ENCODE measurements around the gene SIRT2. TPM values are rescaled to one million over a fixed set of nuclear protein-coding genes. Genes with fewer than 3 reads are reported as not detected.

SIRT2 gene
- total RNA-seq, 3 donors from 2014 or later: 23.5 to 29.8 (median 27.3) TPM

DNA sequence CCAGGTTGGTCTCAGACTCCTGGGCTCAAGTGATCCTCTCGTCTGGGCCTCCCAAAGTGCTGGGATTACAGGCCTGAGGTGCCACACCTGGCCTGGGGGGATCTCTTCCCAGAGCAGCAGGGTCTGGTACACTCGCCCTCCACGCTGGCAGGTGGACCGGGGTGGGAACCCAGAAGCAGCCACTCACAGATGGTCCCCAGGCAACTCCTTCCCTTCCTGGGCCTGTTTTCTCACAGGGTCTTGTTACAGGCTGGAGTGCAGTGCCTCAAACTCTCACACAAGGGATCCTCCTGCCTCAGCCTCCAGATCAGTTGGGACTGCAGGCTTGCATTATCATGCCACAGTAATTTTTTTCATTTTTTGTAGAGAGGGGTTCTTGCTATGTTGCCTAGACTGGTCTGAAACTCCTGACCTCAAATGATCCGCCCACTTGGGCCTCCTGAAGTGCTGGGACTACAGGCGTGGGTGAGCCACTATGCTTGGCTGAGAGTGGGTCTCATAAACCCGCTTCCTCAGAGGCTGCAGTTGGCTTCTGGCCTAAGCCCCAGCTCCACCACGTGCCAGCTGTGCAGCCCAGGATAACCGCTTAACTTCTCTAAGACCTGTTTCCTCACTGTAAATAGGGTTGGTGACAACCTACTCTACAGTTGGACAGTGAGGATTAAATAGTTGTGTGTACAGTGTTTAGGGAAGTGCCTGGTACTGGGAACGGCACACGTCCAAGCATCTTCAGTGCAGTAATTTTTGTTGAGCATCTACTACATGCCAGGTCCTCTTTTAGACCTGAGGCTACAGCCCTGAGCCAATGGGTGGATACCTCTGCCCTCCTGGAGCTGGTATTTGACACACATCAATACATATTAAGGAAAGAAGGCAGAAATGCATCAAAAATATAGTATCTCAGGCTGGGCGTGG is 13.4 kb upstream of the SIRT2 start:
- DNase-seq: no peak
- peaks cover 11% of the 10 kb centered on the region for H3K36me3 Mint-ChIP-seq (ENCODE audit: insufficient read depth)
- H3K9me3 Mint-ChIP-seq: no peaks in the 10 kb centered on the region
- peaks cover 11% of the 10 kb centered on the region for H3K4me1 Mint-ChIP-seq (ENCODE audit: low read depth)
- H3K27me3 Mint-ChIP-seq (ENCODE audit: low read depth): no peaks in the 10 kb centered on the region
- no peak overlapping the region for H3K4me3 Mint-ChIP-seq
- ATAC-seq: no peak

DNA sequence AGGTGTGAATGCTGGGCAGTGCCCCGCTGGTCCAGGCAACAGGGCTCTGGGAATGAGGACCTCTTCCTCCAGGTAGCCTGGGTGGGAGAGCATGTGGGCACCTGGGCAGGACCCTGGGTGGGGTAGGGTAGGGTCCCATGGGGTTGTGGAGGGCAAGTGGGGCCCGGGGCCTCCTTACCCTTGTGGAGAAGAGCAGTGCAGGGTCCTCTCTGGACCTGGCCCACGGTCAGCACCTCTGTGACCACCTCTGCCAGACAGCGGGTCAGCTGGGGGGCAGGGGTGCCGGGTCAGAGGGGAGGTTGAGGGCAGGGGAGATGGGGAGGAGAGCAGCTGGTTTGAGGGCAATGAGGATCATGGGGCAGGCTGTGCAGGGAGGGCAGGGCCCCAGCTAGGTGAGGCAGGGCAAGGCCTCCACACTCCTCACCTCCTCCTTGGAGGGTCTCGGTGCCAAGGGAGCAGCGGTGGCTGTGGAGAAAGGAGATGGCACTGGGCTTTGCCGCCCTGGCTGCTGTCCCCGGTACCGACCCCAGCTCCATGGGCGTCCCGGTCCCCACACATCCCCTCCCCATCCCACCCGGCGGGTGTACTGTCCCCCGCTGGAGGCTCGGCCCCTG is 12.1 kb upstream of the SIRT2 start:
- H3K27me3 Mint-ChIP-seq (ENCODE audit: low read depth): no peaks in the 10 kb centered on the region
- DNase-seq: no peak
- H3K4me1 Mint-ChIP-seq (ENCODE audit: low read depth): peaks cover 11% of the 10 kb centered on the region
- ATAC-seq: peak in 1 of 2 donors; percentile 3
- H3K9me3 Mint-ChIP-seq: no peaks in the 10 kb centered on the region
- H3K4me3 Mint-ChIP-seq: no peak overlapping the region
- peaks cover 20% of the 10 kb centered on the region for H3K36me3 Mint-ChIP-seq (ENCODE audit: insufficient read depth)

DNA sequence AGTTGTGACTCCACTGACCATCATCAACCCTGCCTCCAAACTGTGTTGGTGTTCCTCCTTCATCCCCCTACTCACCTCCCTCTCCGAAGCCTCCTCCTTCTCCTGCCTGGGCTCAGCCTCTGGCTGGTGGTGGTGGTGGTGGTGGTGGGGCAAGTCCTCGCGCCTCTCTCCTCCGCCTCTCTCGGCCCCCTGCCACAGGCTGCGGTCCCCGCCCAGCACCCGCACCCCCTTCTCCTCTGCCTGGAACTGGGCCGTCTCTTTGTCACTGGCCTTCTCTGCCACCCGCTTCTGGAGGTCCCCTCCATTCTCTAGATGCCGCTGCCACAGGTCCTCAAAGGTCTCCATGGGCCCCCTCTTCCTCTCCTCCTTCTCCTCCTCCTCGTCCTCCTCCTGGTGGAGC is 11.1 kb upstream of the SIRT2 start:
- H3K27me3 Mint-ChIP-seq (ENCODE audit: low read depth): no peaks in the 10 kb centered on the region
- H3K9me3 Mint-ChIP-seq: no peaks in the 10 kb centered on the region
- ATAC-seq (no peak), DNase-seq (no peak)
- peaks cover 11% of the 10 kb centered on the region for H3K4me1 Mint-ChIP-seq (ENCODE audit: low read depth)
- H3K4me3 Mint-ChIP-seq: no peak overlapping the region
- peaks cover 20% of the 10 kb centered on the region for H3K36me3 Mint-ChIP-seq (ENCODE audit: insufficient read depth)

DNA sequence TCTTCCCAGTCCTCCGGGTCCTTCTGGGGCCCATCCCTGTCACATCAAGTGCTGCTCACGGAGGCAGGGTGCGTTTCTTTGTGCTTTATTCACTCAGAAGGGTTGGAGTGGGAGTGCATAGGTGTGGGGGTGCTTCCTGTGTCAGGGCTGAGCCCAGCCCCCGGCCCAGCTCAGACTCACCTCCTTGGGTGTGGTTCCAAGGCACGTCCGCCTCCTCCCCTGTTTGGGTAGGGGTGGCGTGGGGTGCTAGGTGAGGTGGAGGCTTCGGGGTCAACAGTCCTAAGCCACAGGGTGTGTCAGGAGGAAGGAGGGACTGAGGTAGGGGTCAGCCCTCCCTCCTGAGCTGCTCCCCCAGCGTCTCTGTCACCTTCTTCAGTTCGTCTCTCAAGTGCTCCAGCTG is 9.5 kb upstream of the SIRT2 start:
- ATAC-seq (peak; percentile 12 to 27), DNase-seq (no peak)
- H3K4me3 Mint-ChIP-seq: no peak overlapping the region
- peaks cover 14% of the 10 kb centered on the region for H3K4me1 Mint-ChIP-seq (ENCODE audit: low read depth)
- H3K36me3 Mint-ChIP-seq (ENCODE audit: insufficient read depth): peaks cover 22% of the 10 kb centered on the region
- no peaks in the 10 kb centered on the region for H3K9me3 Mint-ChIP-seq
- H3K27me3 Mint-ChIP-seq (ENCODE audit: low read depth): no peaks in the 10 kb centered on the region

DNA sequence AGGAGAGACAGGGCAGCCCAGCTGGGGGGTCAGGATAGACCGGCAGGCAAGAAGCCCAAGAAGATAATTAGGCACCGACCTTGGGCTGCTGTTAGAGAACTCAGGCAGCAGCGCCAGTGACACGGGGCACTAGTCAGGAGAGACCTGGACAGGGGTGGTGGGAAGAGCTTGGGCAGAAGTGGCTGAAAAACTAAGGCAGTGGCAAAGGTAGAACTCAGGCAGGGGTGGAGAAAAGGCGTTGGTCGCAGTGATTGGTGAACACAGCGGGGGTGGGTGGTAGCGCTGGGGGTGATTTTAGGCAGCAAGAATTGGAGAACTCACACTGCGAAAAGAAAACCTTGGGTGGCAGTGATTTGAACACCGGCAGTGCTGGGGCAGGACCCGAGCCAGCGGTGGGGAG is 8.3 kb upstream of the SIRT2 start:
- ATAC-seq: no peak
- peaks cover 24% of the 10 kb centered on the region for H3K36me3 Mint-ChIP-seq (ENCODE audit: insufficient read depth)
- no peak for DNase-seq
- H3K4me3 Mint-ChIP-seq: no peak overlapping the region
- peaks cover 13% of the 10 kb centered on the region for H3K4me1 Mint-ChIP-seq (ENCODE audit: low read depth)
- H3K27me3 Mint-ChIP-seq (ENCODE audit: low read depth): no peaks in the 10 kb centered on the region
- no peaks in the 10 kb centered on the region for H3K9me3 Mint-ChIP-seq

GRCh38 chr19:38907227-38907626 is 7.8 kb upstream of the SIRT2 start:
- no peaks in the 10 kb centered on the region for H3K27me3 Mint-ChIP-seq (ENCODE audit: low read depth)

GRCh38 chr19:38905620-38906019 is 6.2 kb upstream of the SIRT2 start:
- Mint-ChIP-seq H3K27me3 (ENCODE audit: low read depth) (no peaks in the 10 kb centered on the region), H3K9me3 (no peaks in the 10 kb centered on the region), H3K36me3 (ENCODE audit: insufficient read depth) (peaks cover 28% of the 10 kb centered on the region), H3K4me3 (no peak overlapping the region), H3K4me1 (ENCODE audit: low read depth) (peaks cover 21% of the 10 kb centered on the region)
- ATAC-seq (no peak), DNase-seq (no peak)

More at GRCh38 chr19:38907227-38907626, 7.8 kb upstream of the SIRT2 start:
- Mint-ChIP-seq H3K9me3 (no peaks in the 10 kb centered on the region), H3K4me1 (ENCODE audit: low read depth) (peaks cover 10% of the 10 kb centered on the region), H3K4me3 (no peak overlapping the region), H3K36me3 (ENCODE audit: insufficient read depth) (peaks cover 24% of the 10 kb centered on the region)
- DNase-seq (no peak), ATAC-seq (no peak)

- H3K36me3 Mint-ChIP-seq (ENCODE audit: insufficient read depth): peaks cover 28% of the 10 kb centered on the region
- ATAC-seq (no peak), DNase-seq (no peak)
- H3K9me3 Mint-ChIP-seq: no peaks in the 10 kb centered on the region
- no peak overlapping the region for H3K4me3 Mint-ChIP-seq
- no peaks in the 10 kb centered on the region for H3K27me3 Mint-ChIP-seq (ENCODE audit: low read depth)
- peaks cover 22% of the 10 kb centered on the region for H3K4me1 Mint-ChIP-seq (ENCODE audit: low read depth)
These were observed 5.4 kb upstream of the SIRT2 start for GRCh38 chr19:38904581-38905539.

- Mint-ChIP-seq H3K4me3 (peak overlapping the region; percentile 94), H3K27me3 (ENCODE audit: low read depth) (no peaks in the 10 kb centered on the region), H3K4me1 (ENCODE audit: low read depth) (peaks cover 39% of the 10 kb centered on the region), H3K9me3 (no peaks in the 10 kb centered on the region), H3K36me3 (ENCODE audit: insufficient read depth) (peaks cover 16% of the 10 kb centered on the region)
- DNase-seq (no peak), ATAC-seq (no peak)
These were observed 2.3 kb upstream of the SIRT2 start for GRCh38 chr19:38901683-38902082.

DNA sequence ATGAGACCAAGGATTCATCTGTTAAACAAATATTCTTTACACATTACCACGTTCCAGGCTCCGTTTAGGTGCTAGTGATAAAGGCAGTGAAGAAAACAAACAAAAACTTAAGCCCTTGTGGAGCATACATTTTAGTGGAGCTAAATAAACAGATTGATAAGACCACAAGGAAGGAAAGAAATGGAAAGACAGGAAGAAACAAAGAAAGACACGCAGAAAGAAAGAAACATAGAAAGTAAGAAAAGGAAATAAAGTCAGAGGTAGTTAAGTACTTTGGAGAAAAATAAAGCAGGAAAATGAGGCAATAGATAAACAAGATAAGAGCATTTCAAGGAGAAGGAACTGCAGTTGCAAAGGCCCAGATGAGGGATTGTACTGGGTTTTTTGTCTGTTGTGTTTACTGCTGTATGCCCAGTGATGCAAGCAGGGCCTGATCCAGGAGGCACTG is 1.3 kb upstream of the SIRT2 start:
- no peaks in the 10 kb centered on the region for H3K9me3 Mint-ChIP-seq
- H3K4me3 Mint-ChIP-seq: peak overlapping the region; percentile 94
- H3K27me3 Mint-ChIP-seq (ENCODE audit: low read depth): no peaks in the 10 kb centered on the region
- no peak for DNase-seq
- ATAC-seq: no peak
- H3K36me3 Mint-ChIP-seq (ENCODE audit: insufficient read depth): peaks cover 16% of the 10 kb centered on the region
- H3K4me1 Mint-ChIP-seq (ENCODE audit: low read depth): peaks cover 41% of the 10 kb centered on the region

- H3K36me3 Mint-ChIP-seq (ENCODE audit: insufficient read depth): peaks cover 13% of the 10 kb centered on the region
- DNase-seq (no peak), ATAC-seq (no peak)
- H3K4me1 Mint-ChIP-seq (ENCODE audit: low read depth): peaks cover 41% of the 10 kb centered on the region
- H3K4me3 Mint-ChIP-seq: peak overlapping the region; percentile 94
- H3K9me3 Mint-ChIP-seq: no peaks in the 10 kb centered on the region
- H3K27me3 Mint-ChIP-seq (ENCODE audit: low read depth): no peaks in the 10 kb centered on the region
These were observed 798 bp upstream of the SIRT2 start for GRCh38 chr19:38900202-38900629.

- Mint-ChIP-seq H3K27me3 (ENCODE audit: low read depth) (no peaks in the 10 kb centered on the region), H3K4me3 (peak overlapping the region; percentile 94), H3K36me3 (ENCODE audit: insufficient read depth) (peaks cover 6% of the 10 kb centered on the region), H3K9me3 (no peaks in the 10 kb centered on the region), H3K4me1 (ENCODE audit: low read depth) (peaks cover 40% of the 10 kb centered on the region)
- ATAC-seq: no peak
- no peak for DNase-seq
These were observed 501 bp downstream of the SIRT2 start for GRCh38 chr19:38898788-38899446.

GRCh38 chr19:38894968-38895367 is 4.5 kb downstream of the SIRT2 start:
- H3K9me3 Mint-ChIP-seq: no peaks in the 10 kb centered on the region
- no peak overlapping the region for H3K4me3 Mint-ChIP-seq
- peaks cover 2% of the 10 kb centered on the region for H3K36me3 Mint-ChIP-seq (ENCODE audit: insufficient read depth)
- ATAC-seq (no peak), DNase-seq (no peak)
- peaks cover 26% of the 10 kb centered on the region for H3K4me1 Mint-ChIP-seq (ENCODE audit: low read depth)
- no peaks in the 10 kb centered on the region for H3K27me3 Mint-ChIP-seq (ENCODE audit: low read depth)

Data from activated T-cell treated with anti-CD3 and anti-CD28 coated beads, Interleukin-2, amount 50 U/mL, for 4 hours (primary cell).